ENCODE measurements around the gene CTNNA2.

- no peak for TF ChIP-seq ZFP3 (CRISPR knock-in tag; IDR thresholded peaks at IDR 0.05)
- no peak for TF ChIP-seq ZNF8 (CRISPR knock-in tag; IDR thresholded peaks at IDR 0.05)
- no peak for TF ChIP-seq TOX (CRISPR knock-in tag; IDR thresholded peaks at IDR 0.05; ENCODE audit: borderline replicate concordance)
- no peak for TF ChIP-seq TCF4 (CRISPR knock-in tag; IDR thresholded peaks at IDR 0.05; ENCODE audit: borderline replicate concordance)
- TF ChIP-seq ARNTL (CRISPR knock-in tag; IDR thresholded peaks at IDR 0.05; ENCODE audit: borderline replicate concordance, low read depth) = no peak
- TF ChIP-seq ZNF70 (CRISPR knock-in tag; IDR thresholded peaks at IDR 0.05) = no peak
- TF ChIP-seq PATZ1 (CRISPR knock-in tag; IDR thresholded peaks at IDR 0.05; ENCODE audit: borderline replicate concordance) = no peak
- TF ChIP-seq CSRNP3 (CRISPR knock-in tag; IDR thresholded peaks at IDR 0.05) = no peak
- no peak for TF ChIP-seq ESRRG (CRISPR knock-in tag; IDR thresholded peaks at IDR 0.05)
- TF ChIP-seq OSR1 (CRISPR knock-in tag; IDR thresholded peaks at IDR 0.05) = no peak
- TF ChIP-seq CSDC2 (CRISPR knock-in tag; IDR thresholded peaks at IDR 0.05) = no peak
- TF ChIP-seq TSHZ2 (CRISPR knock-in tag; IDR thresholded peaks at IDR 0.05) = no peak
- no peak for TF ChIP-seq ZFP30 (CRISPR knock-in tag; IDR thresholded peaks at IDR 0.05)
- TF ChIP-seq, protein P1, sequence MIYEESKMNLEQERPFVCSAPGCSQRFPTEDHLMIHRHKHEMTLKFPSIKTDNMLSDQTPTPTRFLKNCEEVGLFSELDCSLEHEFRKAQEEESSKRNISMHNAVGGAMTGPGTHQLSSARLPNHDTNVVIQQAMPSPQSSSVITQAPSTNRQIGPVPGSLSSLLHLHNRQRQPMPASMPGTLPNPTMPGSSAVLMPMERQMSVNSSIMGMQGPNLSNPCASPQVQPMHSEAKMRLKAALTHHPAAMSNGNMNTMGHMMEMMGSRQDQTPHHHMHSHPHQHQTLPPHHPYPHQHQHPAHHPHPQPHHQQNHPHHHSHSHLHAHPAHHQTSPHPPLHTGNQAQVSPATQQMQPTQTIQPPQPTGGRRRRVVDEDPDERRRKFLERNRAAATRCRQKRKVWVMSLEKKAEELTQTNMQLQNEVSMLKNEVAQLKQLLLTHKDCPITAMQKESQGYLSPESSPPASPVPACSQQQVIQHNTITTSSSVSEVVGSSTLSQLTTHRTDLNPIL (CRISPR knock-in tag; IDR thresholded peaks at IDR 0.05; ENCODE audit: low read depth) = no peak
These were observed 757.0 kb downstream of the CTNNA2 start for GRCh38 chr2:80269806-80270205.
